ENCODE data around the gene CBLC. TPM values are rescaled to one million over a fixed set of nuclear protein-coding genes. Genes with fewer than 3 reads are reported as not detected.
A peak's percentile ranks its signal among the peaks of the same experiment; 100 is the strongest.

CBLC gene
- total RNA-seq, 4 donors from 2014 or later = 26.9 to 75.7 (median 49.1) TPM

DNA sequence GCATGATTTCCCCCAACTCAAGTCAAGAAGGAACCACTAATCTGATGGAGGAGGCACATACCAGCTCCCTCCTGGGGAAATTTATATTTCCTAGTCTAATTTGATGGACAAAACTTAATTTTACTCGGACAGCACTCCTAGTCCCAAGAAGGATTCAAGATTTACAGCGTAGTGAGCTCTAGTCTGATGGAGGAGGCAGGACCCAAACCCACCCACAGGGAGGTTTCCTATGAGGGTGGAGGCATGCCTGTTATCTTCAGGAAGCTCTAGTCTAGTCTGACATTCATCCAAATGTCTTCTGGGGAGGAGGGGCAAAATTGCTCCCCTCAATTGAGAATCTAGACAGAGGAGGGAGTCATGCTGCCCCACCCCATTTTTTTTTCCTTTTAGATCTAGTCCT lies 39.6 kb upstream of the CBLC start:
- Histone ChIP-seq H3K4me1 (peaks cover 49 to 88% (median 50%) of the 10 kb centered on the region in 3 donors), H3K4me3 (no peak overlapping the region), H3K36me3 (no peaks in the 10 kb centered on the region), H3K27ac (peak overlapping the region in 2 of 4 donors; percentile 1 to 9), H3K9me3 (no peaks in the 10 kb centered on the region), H3K27me3 (no peaks in the 10 kb centered on the region)
- DNase-seq = no peak
- 79 to 100% methylated on average over 1 to 2 of the region's 2 CpGs for WGBS, 2 donors
- no peak for TF ChIP-seq POLR2A (IDR thresholded peaks at IDR 0.05)
- TF ChIP-seq, protein P1, sequence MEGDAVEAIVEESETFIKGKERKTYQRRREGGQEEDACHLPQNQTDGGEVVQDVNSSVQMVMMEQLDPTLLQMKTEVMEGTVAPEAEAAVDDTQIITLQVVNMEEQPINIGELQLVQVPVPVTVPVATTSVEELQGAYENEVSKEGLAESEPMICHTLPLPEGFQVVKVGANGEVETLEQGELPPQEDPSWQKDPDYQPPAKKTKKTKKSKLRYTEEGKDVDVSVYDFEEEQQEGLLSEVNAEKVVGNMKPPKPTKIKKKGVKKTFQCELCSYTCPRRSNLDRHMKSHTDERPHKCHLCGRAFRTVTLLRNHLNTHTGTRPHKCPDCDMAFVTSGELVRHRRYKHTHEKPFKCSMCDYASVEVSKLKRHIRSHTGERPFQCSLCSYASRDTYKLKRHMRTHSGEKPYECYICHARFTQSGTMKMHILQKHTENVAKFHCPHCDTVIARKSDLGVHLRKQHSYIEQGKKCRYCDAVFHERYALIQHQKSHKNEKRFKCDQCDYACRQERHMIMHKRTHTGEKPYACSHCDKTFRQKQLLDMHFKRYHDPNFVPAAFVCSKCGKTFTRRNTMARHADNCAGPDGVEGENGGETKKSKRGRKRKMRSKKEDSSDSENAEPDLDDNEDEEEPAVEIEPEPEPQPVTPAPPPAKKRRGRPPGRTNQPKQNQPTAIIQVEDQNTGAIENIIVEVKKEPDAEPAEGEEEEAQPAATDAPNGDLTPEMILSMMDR (IDR thresholded peaks at IDR 0.05) = no peak
- intact Hi-C loops (cut with DNase I) = no loop called here

GRCh38 chr19:44738603-44739558 lies 38.8 kb upstream of the CBLC start:
- no peaks in the 10 kb centered on the region for H3K9me3 ChIP-seq
- no peak overlapping the region for H3K4me3 ChIP-seq
- peaks cover 51 to 96% (median 58%) of the 10 kb centered on the region in 3 donors for H3K4me1 ChIP-seq
- H3K27ac ChIP-seq = peak overlapping the region; percentile 3 to 48 (median 18)
- TF ChIP-seq POLR2A (IDR thresholded peaks at IDR 0.05) = no peak
- TF ChIP-seq, protein P1 (IDR thresholded peaks at IDR 0.05) = no peak
- intact Hi-C loops (cut with DNase I) = no loop called here
- H3K36me3 ChIP-seq = no peaks in the 10 kb centered on the region
- no peaks in the 10 kb centered on the region for H3K27me3 ChIP-seq
- WGBS, 2 donors = 35 to 37% methylated on average over 7 to 9 of the region's 11 CpGs
- no peak for DNase-seq

DNA sequence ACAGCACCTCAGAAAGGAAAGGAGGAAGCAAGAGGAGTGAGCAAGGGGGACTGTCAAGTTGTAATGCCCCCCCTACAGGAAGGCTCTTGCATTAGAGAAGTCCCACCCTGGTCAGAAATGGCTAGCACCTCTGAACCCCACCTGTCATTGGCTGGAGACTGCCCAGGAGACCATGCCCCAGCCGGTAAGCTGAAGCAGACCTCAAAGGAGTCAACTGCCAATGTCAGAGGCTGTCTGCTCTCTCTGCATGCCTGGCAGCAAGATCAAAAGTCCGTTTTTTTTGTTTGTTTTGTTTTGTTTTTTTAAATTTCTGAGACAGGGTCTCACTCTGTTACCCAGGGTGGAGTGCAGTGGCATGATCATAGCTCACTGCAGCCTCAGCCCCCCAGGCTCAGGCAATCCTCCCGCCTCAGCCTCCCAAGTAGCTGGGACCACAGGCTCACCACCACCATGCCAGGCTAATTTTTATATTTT lies 37.3 kb upstream of the CBLC start:
- TF ChIP-seq, protein P1 (IDR thresholded peaks at IDR 0.05) = no peak
- TF ChIP-seq POLR2A (IDR thresholded peaks at IDR 0.05) = no peak
- Histone ChIP-seq H3K27me3 (no peaks in the 10 kb centered on the region), H3K9me3 (no peaks in the 10 kb centered on the region), H3K27ac (peak overlapping the region; percentile 32 to 100 (median 92)), H3K36me3 (no peaks in the 10 kb centered on the region), H3K4me3 (no peak overlapping the region), H3K4me1 (peaks cover 54 to 99% (median 61%) of the 10 kb centered on the region in 3 donors)
- no peak for DNase-seq
- WGBS, 2 donors = 43 to 60% methylated on average over 2 to 3 of the region's 3 CpGs
- intact Hi-C loops (cut with DNase I) = no loop called here

DNA sequence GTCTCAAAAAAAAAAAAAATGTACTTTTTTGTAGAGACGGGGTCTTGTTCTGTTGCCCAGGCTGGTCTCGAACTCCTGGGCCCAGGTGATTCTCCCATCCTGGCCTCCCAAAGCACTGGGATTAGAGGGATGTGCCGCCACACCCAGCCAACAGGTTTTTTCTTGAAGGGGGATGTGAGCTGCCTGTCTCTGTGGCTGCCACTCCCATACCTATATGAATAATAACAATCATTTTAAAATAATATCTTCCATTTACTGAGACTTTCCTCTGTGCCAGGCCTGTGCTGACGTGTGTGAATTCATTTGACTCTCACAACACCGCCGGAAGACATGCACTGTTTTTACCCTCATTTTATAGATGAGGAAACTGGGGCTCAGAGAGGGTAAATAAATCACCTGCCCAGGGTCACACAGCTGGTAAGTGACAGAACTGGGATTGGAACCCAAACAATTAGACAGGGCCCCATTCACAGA lies 36.4 kb upstream of the CBLC start:
- TF ChIP-seq, protein P1 (IDR thresholded peaks at IDR 0.05) = no peak
- TF ChIP-seq POLR2A (IDR thresholded peaks at IDR 0.05) = no peak
- H3K27me3 ChIP-seq = no peaks in the 10 kb centered on the region
- no peak for DNase-seq
- intact Hi-C loops (cut with DNase I) = no loop called here
- H3K9me3 ChIP-seq = no peaks in the 10 kb centered on the region
- 8 to 32% methylated on average over 4 to 6 of the region's 6 CpGs for WGBS, 2 donors
- no peaks in the 10 kb centered on the region for H3K36me3 ChIP-seq
- H3K4me3 ChIP-seq = peak overlapping the region in 1 of 4 donors; percentile 30
- peaks cover 58 to 100% (median 64%) of the 10 kb centered on the region in 3 donors for H3K4me1 ChIP-seq
- peak overlapping the region; percentile 87 to 100 (median 97) for H3K27ac ChIP-seq

DNA sequence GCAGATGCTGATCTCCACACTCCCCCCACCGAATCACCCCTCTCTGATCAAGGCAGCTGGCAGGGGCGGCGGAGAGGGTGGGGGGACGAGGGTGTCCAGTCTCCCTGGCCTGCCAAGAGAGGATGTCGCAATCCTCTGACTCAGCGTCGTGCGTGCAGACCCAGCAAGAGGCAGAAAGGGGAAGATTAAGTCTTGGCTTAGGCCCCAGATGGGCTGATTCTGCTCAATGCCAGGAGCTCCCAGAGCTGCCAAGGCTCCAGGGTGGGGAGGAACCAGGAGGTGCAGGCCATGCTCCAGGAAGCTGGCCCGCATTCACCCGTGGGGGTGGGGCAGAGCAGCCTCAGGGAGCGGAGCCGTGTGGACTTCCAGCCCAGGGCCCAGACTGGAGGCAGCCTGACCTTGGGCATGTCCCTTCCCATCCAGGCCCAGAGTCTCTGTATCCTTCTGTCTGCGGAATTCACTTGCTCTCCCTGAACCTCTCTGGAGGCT lies 35.8 kb upstream of the CBLC start:
- peak overlapping the region in 2 of 4 donors; percentile 10 to 30 for H3K4me3 ChIP-seq
- DNase-seq = peak; percentile 65
- peak overlapping the region; percentile 87 to 100 (median 97) for H3K27ac ChIP-seq
- no peaks in the 10 kb centered on the region for H3K9me3 ChIP-seq
- 6 to 22% methylated on average over 1 to 5 of the region's 13 CpGs for WGBS, 2 donors
- intact Hi-C loops (cut with DNase I) = no loop called here
- H3K27me3 ChIP-seq = no peaks in the 10 kb centered on the region
- H3K36me3 ChIP-seq = no peaks in the 10 kb centered on the region
- TF ChIP-seq, protein P1 (IDR thresholded peaks at IDR 0.05) = peak in 1 of 6 experiments; percentile 8
- peak in 3 of 4 donors; percentile 32 to 37 (median 32) for TF ChIP-seq POLR2A (IDR thresholded peaks at IDR 0.05)
- H3K4me1 ChIP-seq = peaks cover 63 to 100% (median 65%) of the 10 kb centered on the region in 3 donors
